VCaP (cell line): ENCODE results near the gene HACE1.
"Not testable (repeated sequence)": the region's sequence is repeated elsewhere in the genome, so short reads cannot be mapped to it uniquely, and the experiment has no call there.

Experiments used
- H3K27ac ChIP-seq: fragments of 450-650 bp; 2 replicates; pipeline ENCODE4 v1.5.1; 2017
- TF ChIP-seq, protein P1 (sequence below): fragments of 450-650 bp; conservative IDR thresholded peaks from 2 replicates; pipeline ENCODE4 v1.5.1; 2017; ENCODE audit warnings: mild to moderate bottlenecking, moderate library complexity

HACE1 gene

DNA sequence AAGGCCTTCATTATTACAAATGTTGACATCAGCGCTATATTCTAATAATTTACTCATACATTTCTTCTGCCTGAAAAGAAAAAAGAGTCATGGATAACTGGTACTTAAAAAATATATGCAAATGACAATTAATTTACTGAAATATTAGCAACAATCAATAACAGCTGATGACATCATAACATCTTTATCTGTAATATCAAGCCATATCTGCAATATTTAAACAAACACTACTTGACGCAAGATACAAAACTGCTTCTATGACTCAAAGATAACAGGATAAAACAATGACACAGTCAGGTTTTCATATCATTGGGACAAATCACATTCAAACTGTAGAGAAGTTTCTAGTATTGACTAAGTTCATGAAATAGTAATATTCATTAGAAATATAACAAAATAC is 16.5 kb downstream of the HACE1 start:
- TF ChIP-seq, protein P1, sequence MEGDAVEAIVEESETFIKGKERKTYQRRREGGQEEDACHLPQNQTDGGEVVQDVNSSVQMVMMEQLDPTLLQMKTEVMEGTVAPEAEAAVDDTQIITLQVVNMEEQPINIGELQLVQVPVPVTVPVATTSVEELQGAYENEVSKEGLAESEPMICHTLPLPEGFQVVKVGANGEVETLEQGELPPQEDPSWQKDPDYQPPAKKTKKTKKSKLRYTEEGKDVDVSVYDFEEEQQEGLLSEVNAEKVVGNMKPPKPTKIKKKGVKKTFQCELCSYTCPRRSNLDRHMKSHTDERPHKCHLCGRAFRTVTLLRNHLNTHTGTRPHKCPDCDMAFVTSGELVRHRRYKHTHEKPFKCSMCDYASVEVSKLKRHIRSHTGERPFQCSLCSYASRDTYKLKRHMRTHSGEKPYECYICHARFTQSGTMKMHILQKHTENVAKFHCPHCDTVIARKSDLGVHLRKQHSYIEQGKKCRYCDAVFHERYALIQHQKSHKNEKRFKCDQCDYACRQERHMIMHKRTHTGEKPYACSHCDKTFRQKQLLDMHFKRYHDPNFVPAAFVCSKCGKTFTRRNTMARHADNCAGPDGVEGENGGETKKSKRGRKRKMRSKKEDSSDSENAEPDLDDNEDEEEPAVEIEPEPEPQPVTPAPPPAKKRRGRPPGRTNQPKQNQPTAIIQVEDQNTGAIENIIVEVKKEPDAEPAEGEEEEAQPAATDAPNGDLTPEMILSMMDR: no peak
- H3K27ac ChIP-seq: no peak overlapping the region

DNA sequence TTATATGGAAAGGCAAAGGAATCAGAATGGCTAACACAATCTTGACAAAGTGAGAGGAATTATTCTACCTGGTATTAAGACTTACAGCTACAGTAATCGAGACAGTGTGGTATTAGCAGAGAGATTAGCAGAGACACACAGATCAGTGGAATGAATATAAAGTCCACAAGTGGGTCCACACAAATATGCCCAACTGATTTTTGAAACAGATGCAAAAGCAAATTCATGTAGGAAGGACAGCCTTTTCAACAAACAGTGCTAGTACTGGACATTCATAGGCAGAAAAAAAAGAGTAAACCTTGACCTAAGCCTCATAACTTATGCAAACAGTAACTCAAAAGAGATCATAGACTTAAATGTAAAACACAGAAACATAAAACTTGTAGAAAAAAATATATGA is 22.6 kb downstream of the HACE1 start:
- no peak overlapping the region for H3K27ac ChIP-seq
- TF ChIP-seq, protein P1: no peak

DNA sequence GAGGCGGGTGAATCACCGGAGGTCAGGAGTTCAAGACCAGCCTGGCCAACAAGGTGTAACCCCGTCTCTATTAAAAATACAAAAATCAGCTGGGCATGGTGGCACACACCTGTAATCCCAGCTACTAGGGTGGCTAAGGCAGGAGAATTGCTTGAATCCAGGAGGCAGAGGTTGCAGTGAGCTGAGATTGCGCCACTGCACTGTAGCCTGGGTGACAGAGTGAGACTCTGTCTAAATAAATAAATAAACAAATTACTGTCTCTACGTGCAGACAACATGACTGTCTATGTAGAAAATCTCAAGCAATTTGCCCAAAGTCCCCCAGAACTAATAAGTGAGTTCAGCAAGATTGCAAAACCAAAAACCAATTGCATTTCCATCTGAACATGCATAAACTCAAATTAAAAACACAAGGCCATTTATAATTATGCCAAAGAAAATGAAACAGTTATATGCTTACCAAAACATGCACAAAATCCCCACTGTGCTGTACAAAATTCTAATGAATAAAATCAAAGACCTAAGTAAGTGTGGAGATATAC is 23.2 kb downstream of the HACE1 start:
- not testable (repeated sequence) for H3K27ac ChIP-seq

DNA sequence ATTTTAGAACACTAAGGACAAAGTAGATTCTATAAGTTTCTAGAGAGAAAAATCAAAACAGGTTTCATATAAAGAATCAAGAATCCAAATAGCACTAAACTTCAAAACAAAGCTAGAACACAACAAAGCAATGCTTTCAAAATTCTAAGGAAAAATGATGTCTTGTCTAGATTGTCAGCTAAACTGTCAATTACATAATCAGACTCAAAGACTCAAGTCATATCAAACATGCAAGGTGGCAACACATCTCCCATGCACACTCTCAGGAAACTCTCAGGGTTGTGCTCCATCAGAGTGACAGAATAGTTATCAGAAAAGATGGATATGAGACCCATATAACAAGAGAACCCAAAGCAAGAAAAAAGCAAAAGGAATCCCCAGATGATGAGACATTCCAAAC is 23.9 kb downstream of the HACE1 start:
- TF ChIP-seq, protein P1: no peak
- no peak overlapping the region for H3K27ac ChIP-seq

DNA sequence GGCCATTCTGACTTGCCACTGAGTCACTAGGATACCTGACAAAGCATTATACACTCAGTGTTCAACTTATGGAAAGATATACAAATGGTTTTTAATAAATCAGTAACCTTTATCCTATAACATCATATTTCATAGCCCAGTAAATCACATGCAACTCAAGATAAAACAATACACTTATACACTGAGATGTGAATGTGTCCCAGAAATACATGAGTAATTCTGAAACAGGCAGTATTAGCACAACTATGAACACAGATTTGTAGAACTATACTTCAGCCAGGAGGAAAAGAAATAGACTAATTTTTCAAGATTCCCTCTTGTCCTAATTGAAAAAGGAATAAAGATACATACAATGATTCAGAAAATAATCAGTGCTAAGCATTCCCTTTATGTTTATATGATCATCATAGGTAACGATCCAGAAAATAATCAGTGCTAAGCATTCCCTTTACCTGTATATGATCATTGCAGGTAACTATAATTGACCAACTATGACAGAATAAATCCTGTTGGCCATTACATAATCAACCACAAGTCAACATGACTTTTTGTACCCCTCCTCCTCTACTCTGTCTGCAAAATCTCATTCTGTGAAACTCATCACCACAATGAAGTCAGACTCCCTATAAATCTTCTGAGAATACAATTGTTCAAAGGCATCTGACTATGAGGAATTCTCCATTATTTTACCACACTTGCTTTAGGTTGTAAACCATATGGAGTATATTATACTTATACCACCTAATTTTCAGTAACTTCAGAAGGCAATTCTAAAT is 30.3 kb downstream of the HACE1 start:
- no peak overlapping the region for H3K27ac ChIP-seq
- TF ChIP-seq, protein P1: no peak

DNA sequence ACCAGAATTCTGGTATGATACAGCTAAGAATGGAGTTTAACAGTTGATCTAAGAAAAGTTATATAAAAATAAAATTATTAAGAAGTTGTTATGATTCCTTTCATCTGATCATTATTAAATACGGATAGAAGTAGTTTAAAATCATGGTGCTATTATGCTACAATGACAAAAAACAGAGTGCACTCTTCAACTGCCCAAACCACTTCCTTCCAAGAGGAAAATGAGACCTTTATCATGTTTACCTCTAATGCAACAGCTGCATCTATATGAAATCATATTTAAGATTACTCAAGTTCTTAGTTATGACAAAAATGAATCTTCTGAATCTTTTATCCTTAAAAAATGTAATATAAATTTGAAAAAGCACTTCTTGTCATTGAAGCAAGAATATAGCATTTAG is 31.2 kb downstream of the HACE1 start:
- no peak overlapping the region for H3K27ac ChIP-seq
- TF ChIP-seq, protein P1: no peak

DNA sequence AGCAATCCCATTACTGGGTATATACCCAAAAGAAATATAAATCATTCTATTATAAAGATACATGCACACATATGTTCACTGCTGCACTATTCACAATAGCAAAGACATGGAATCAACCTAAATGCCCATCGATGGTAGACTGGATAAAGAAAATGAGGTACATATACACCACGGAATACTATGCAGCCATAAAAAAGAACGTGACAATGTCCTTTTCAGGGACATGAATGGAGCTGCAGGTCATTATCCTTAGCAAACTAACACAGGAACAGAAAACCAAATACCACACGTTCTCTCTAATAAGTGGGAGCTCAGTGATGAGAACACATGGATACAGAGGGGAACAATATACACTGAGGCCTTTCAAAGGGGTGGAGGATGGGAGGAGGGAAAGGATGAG is 38.9 kb downstream of the HACE1 start:
- not testable (repeated sequence) for H3K27ac ChIP-seq

DNA sequence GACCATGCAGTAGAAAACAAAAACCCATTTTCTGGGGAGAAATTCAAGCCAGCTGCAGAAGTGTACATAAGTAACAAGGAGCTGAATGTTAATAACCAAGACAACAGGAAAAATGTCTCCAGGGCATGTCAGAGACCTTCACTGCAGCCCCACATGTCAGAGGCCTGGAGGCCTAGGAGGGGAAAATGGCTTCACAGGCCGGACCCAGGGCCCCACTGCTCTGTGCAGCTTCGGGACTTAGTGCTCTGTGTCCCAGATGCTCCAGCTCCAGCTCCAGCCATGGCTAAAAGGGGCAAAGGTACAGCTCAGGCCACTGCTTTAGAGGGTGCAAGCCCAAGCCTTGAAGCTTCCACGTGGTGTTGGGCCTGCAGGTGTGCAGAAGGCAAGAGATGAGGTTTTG is 43.6 kb downstream of the HACE1 start:
- H3K27ac ChIP-seq: no peak overlapping the region
- TF ChIP-seq, protein P1: no peak

DNA sequence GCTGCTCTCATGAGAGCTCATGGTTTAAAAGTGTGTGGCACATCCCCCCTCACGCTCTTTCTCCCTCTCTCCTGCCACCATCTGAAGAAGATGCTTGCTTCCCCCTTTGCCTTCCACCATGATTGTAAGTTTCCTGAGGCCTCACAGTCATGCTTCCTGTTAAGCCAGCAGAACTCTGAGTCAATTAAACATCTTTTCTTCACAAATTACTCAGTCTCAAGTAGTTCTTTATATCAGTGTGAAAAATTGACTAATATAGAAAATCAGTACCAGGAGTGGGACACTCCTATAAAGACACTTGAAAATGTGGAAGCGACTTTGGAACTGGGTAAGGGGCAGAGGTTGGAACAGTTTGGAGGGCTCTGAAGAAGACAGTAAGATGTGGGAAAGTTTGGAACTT is 45.0 kb downstream of the HACE1 start:
- TF ChIP-seq, protein P1: no peak
- H3K27ac ChIP-seq: no peak overlapping the region
